ENCODE results near the gene HFE.

GRCh38 chr6:26115226-26115625 lies 28.0 kb downstream of the HFE start:
- TF ChIP-seq, protein P1, sequence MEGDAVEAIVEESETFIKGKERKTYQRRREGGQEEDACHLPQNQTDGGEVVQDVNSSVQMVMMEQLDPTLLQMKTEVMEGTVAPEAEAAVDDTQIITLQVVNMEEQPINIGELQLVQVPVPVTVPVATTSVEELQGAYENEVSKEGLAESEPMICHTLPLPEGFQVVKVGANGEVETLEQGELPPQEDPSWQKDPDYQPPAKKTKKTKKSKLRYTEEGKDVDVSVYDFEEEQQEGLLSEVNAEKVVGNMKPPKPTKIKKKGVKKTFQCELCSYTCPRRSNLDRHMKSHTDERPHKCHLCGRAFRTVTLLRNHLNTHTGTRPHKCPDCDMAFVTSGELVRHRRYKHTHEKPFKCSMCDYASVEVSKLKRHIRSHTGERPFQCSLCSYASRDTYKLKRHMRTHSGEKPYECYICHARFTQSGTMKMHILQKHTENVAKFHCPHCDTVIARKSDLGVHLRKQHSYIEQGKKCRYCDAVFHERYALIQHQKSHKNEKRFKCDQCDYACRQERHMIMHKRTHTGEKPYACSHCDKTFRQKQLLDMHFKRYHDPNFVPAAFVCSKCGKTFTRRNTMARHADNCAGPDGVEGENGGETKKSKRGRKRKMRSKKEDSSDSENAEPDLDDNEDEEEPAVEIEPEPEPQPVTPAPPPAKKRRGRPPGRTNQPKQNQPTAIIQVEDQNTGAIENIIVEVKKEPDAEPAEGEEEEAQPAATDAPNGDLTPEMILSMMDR (IDR thresholded peaks at IDR 0.05), result no peak
- TF ChIP-seq POLR2A (IDR thresholded peaks at IDR 0.05), result no peak
